Measurements from ENCODE around the gene SF3B2. TPM values are rescaled to one million over a fixed set of nuclear protein-coding genes. Genes with fewer than 3 reads are reported as not detected.
A peak's percentile ranks its signal among the peaks of the same experiment; 100 is the strongest.

Gene SF3B2
- polyA plus RNA-seq, 2 of the 4 experiments (the other 2 are of a cell fraction): 108 to 182 TPM

DNA sequence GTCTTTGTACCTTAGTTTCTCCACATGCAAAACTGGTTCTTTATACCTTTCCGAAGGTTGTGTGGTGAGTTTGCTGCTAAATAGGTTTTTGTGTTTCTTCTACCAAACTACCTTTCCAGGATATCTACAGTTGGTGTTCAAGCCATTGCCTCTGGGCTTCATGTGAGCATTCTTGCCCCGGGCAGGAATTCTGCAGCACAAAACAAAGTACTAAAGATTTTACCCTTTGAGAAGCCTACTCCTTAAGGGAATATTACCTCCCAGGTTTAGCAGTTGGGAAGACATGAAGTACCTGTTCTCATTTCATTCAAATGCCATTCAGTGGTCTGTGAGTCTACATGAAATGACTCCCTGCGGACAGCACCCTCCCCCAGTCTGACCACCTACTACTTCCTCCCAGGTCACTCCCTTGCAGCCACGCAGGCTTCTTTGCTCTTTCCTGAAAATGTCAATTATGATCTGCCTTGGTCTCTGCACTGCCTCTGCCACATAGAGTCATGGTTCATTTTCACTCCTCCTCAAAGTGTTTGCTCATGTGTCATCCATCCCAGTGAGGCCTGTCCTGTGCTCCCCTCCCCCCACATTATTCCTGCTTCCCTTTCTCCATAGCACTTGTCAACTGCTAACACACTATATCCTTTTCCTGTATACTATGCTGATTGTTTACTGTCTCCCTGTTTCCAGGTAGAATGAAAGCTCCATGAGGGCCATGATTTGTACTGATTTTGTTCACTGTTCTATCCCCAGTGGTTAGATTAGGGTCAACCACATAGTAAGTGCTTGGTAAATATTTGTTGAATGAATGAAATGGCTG, 54.8 kb downstream of the SF3B2 start:
- Histone ChIP-seq H3K9me3 (no peaks in the 10 kb centered on the region), H3K4me3 (no peak overlapping the region), H3K27ac (peak overlapping the region; percentile 93; a peak in 5 of 6 replicates), H3K4me2 (peak overlapping the region; percentile 43), H3K4me1 (peaks cover 96% of the 10 kb centered on the region)
- POLR2A ChIA-PET: no interaction called here
- FAIRE-seq (no peak), DNase-seq (ENCODE audit: low read depth in 1 of 2, low spot score in 1 of 2) (peak in 1 of 2 experiments; percentile 23), ATAC-seq (peak in 1 of 2 experiments; percentile 35; a peak in 3 of 6 replicates)
- WGBS (ENCODE audit: missing lambda C conversion rate): 56% methylated on average over 4 of the region's 4 CpGs
- no peak for TF ChIP-seq HOXA7 (CRISPR knock-in tag; IDR thresholded peaks at IDR 0.05)
- TF ChIP-seq, protein P1, sequence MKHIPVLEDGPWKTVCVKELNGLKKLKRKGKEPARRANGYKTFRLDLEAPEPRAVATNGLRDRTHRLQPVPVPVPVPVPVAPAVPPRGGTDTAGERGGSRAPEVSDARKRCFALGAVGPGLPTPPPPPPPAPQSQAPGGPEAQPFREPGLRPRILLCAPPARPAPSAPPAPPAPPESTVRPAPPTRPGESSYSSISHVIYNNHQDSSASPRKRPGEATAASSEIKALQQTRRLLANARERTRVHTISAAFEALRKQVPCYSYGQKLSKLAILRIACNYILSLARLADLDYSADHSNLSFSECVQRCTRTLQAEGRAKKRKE (CRISPR knock-in tag; IDR thresholded peaks at IDR 0.05; ENCODE audit: low read depth): no peak
- no peak for TF ChIP-seq ZFP36 (IDR thresholded peaks at IDR 0.05; ENCODE audit: borderline replicate concordance, partially characterized antibody)
- no peak for TF ChIP-seq TFCP2L1 (CRISPR knock-in tag; IDR thresholded peaks at IDR 0.05)
- no peak for TF ChIP-seq CHD2 (IDR thresholded peaks at IDR 0.05; ENCODE audit: low read length, partially characterized antibody)
- no peak for TF ChIP-seq BHLHE40 (IDR thresholded peaks at IDR 0.05; ENCODE audit: low read depth, low read length)
- TF ChIP-seq GATA3 (IDR thresholded peaks at IDR 0.05; ENCODE audit: borderline replicate concordance): no peak
- no peak for TF ChIP-seq RCOR1 (IDR thresholded peaks at IDR 0.05; ENCODE audit: low read depth, low read length)
- TF ChIP-seq HDAC2 (IDR thresholded peaks at IDR 0.05): no peak
- no peak for TF ChIP-seq HES2 (IDR thresholded peaks at IDR 0.05)
- TF ChIP-seq MAZ (IDR thresholded peaks at IDR 0.05; ENCODE audit: borderline replicate concordance, low read depth, low read length): no peak
- TF ChIP-seq HEYL (CRISPR knock-in tag; IDR thresholded peaks at IDR 0.05): no peak
- no peak for TF ChIP-seq JUNB (IDR thresholded peaks at IDR 0.05)
- CTCF ChIA-PET: interaction anchor here (1.4 to 6.7 kb wide), 5 partner anchors 9 to 61 kb away, joined by 3 to 37 read pairs (median 4); no protein-coding TSS in a partner anchor

DNA sequence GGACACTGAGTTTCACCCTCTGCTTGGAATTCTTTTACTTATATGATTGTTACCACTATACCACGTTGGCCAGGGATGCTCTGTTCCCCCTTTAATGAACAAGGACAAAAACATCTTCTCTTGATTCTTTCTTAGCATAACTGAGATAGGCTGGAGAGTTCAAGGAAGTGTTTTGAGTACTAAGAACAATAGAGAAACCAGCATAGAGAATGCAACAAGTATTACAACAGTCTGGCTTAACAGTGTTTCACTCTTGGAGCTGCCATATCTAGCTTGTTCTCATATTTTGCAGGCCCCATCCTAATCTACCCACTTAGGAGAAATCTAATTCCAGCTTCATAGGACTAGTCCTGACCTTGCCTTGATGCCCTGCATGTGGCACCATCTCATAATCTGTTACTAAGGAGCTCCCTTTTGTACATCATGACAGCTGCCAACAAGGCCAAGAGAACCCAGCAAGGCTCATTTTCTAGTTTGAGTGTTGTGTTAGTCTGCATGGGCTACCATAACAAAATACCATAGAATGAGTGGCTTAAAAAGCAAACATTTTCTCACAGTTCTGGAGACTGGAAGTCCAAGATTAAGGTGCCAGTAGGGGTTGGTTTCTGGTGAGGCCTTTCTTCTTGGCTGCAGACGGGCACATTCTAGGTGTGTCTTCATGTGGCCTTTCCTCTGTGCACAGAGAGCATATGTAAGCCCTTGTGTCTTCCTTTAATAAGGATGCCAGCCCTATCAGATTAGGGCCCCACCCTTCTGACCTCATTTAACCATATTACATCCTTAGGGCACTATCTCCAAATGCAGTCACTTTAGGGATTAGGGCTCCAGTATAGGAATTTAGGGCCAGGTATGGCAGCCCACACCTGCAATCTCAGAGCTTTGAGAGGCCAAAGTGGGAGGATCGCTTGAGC, 55.7 kb downstream of the SF3B2 start:
- H3K9me3 ChIP-seq: no peaks in the 10 kb centered on the region
- ATAC-seq (no peak), FAIRE-seq (no peak), DNase-seq (ENCODE audit: low read depth in 1 of 2, low spot score in 1 of 2) (no peak)
- no peak for TF ChIP-seq NPAS2 (CRISPR knock-in tag; IDR thresholded peaks at IDR 0.05; ENCODE audit: borderline replicate concordance)
- no peak for TF ChIP-seq HES2 (IDR thresholded peaks at IDR 0.05)
- TF ChIP-seq SREBF2 (IDR thresholded peaks at IDR 0.05): no peak
- no peak for TF ChIP-seq RCOR1 (IDR thresholded peaks at IDR 0.05; ENCODE audit: low read depth, low read length)
- TF ChIP-seq FOSL2 (IDR thresholded peaks at IDR 0.05): no peak
- TF ChIP-seq FOSL2 (CRISPR knock-in tag; IDR thresholded peaks at IDR 0.05): no peak
- no peak for TF ChIP-seq GATA3 (IDR thresholded peaks at IDR 0.05; ENCODE audit: borderline replicate concordance)
- no peak for TF ChIP-seq RNF2 (IDR thresholded peaks at IDR 0.05; ENCODE audit: borderline replicate concordance, low read depth)
- no peak for TF ChIP-seq TP53 (CRISPR knock-in tag; IDR thresholded peaks at IDR 0.05)
- TF ChIP-seq MAFK (IDR thresholded peaks at IDR 0.05; ENCODE audit: partially characterized antibody): no peak
- TF ChIP-seq CBX2 (IDR thresholded peaks at IDR 0.05; ENCODE audit: borderline replicate concordance, low read depth): no peak
- no peak for TF ChIP-seq CBX8 (IDR thresholded peaks at IDR 0.05)
- no peak for TF ChIP-seq ZSCAN20 (CRISPR knock-in tag; IDR thresholded peaks at IDR 0.05)
- no peak for TF ChIP-seq CHD2 (IDR thresholded peaks at IDR 0.05; ENCODE audit: low read length, partially characterized antibody)
- CTCF ChIA-PET: interaction anchor here (1.4 to 6.7 kb wide), 4 partner anchors 10 to 62 kb away, joined by 3 to 37 read pairs (median 4); no protein-coding TSS in a partner anchor
- H3K4me1 ChIP-seq: peaks cover 98% of the 10 kb centered on the region
- no peak overlapping the region for H3K4me3 ChIP-seq
- POLR2A ChIA-PET: no interaction called here
- H3K27ac ChIP-seq: peak overlapping the region; percentile 93; a peak in 5 of 6 replicates
- WGBS (ENCODE audit: missing lambda C conversion rate): 65% methylated on average over 3 of the region's 3 CpGs
- peak overlapping the region; percentile 43 for H3K4me2 ChIP-seq

Data from A549 (cell line).